ENCODE results near the gene LARGE1. TPM values are rescaled to one million over a fixed set of nuclear protein-coding genes. Genes with fewer than 3 reads are reported as not detected.
A peak's percentile ranks its signal among the peaks of the same experiment; 100 is the strongest.

LARGE1 gene
- total RNA-seq, 4 donors from 2014 or later: 78.1 to 156 (median 104) TPM

- TF ChIP-seq POLR2A (IDR thresholded peaks at IDR 0.05) (no peak), CTCF (IDR thresholded peaks at IDR 0.05) (no peak)
- Histone ChIP-seq H3K36me3 (no peaks in the 10 kb centered on the region), H3K27ac (no peak overlapping the region), H3K27me3 (no peaks in the 10 kb centered on the region), H3K4me3 (no peak overlapping the region), H3K9me3 (no peaks in the 10 kb centered on the region), H3K4me1 (peaks cover 0 to 5% (median 0%) of the 10 kb centered on the region in 4 donors)
- no peak for DNase-seq
These were observed 26.8 kb downstream of the LARGE1 start for GRCh38 chr22:33893512-33893911.

DNA sequence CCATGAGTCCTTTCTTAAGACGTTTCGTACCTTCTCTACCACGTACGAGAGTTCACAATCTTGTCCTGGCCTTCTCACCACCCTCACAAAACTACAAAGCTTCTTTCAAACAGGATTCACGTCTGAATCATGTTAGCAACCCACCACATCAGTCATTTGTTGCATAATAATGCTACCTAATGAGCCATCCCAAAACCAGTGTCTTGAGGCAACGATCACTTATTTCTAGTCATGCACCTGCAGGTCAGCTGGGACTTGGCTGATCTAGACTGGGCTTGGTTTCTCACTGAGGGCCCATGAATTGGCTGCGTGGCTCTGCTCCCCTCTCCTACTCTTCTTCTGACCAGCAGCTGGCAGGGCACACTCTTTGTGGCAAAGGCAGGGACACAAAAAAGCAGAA, 28.3 kb downstream of the LARGE1 start:
- H3K4me3 ChIP-seq: no peak overlapping the region
- H3K4me1 ChIP-seq: peaks cover 0 to 5% (median 0%) of the 10 kb centered on the region in 4 donors
- no peak for DNase-seq
- H3K9me3 ChIP-seq: no peaks in the 10 kb centered on the region
- H3K27me3 ChIP-seq: no peaks in the 10 kb centered on the region
- TF ChIP-seq POLR2A (IDR thresholded peaks at IDR 0.05): no peak
- TF ChIP-seq CTCF (IDR thresholded peaks at IDR 0.05): no peak
- H3K27ac ChIP-seq: no peak overlapping the region
- no peaks in the 10 kb centered on the region for H3K36me3 ChIP-seq

- Histone ChIP-seq H3K27ac (no peak overlapping the region), H3K9me3 (no peaks in the 10 kb centered on the region), H3K36me3 (no peaks in the 10 kb centered on the region), H3K4me1 (peaks cover 0 to 5% (median 0%) of the 10 kb centered on the region in 4 donors), H3K27me3 (no peaks in the 10 kb centered on the region), H3K4me3 (no peak overlapping the region)
- DNase-seq: no peak
- no peak for TF ChIP-seq CTCF (IDR thresholded peaks at IDR 0.05)
- TF ChIP-seq POLR2A (IDR thresholded peaks at IDR 0.05): no peak
These were observed 28.8 kb downstream of the LARGE1 start for GRCh38 chr22:33891455-33891854.

GRCh38 chr22:33889748-33890147, 30.5 kb downstream of the LARGE1 start:
- H3K9me3 ChIP-seq: no peaks in the 10 kb centered on the region
- peaks cover 0 to 5% (median 0%) of the 10 kb centered on the region in 4 donors for H3K4me1 ChIP-seq
- peak in 2 of 3 donors; percentile 49 to 52 for DNase-seq
- H3K4me3 ChIP-seq: no peak overlapping the region
- H3K27ac ChIP-seq: no peak overlapping the region
- no peaks in the 10 kb centered on the region for H3K27me3 ChIP-seq
- no peaks in the 10 kb centered on the region for H3K36me3 ChIP-seq
- TF ChIP-seq POLR2A (IDR thresholded peaks at IDR 0.05) (no peak), CTCF (IDR thresholded peaks at IDR 0.05) (no peak)

GRCh38 chr22:33888821-33889220, 31.5 kb downstream of the LARGE1 start:
- Histone ChIP-seq H3K4me3 (no peak overlapping the region), H3K36me3 (no peaks in the 10 kb centered on the region), H3K9me3 (no peaks in the 10 kb centered on the region), H3K27ac (no peak overlapping the region), H3K4me1 (peaks cover 0 to 2% (median 0%) of the 10 kb centered on the region in 4 donors), H3K27me3 (no peaks in the 10 kb centered on the region)
- TF ChIP-seq CTCF (IDR thresholded peaks at IDR 0.05) (no peak), POLR2A (IDR thresholded peaks at IDR 0.05) (no peak)
- DNase-seq: no peak

DNA sequence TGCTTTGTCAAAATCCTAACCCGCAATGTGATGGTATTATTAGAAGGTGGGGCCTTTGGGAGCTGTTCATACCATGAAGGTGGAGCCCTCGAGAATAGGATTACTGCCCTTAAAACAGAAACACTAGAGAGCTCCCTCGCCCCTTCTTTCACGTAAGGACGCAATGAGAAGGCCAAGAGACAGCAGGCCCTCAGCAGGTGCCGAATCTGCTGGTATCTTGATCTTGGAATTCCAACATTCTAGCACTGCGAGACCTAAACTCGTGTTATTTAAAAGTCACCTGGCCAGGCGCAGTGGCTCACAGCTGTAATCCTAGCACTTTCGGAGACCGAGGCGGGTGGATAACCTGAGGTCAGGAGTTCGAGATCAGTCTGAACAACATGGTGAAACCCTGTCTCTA, 33.1 kb downstream of the LARGE1 start:
- no peaks in the 10 kb centered on the region for H3K4me1 ChIP-seq
- H3K27ac ChIP-seq: no peak overlapping the region

More for the DNA sequence above, 33.1 kb downstream of the LARGE1 start:
- no peaks in the 10 kb centered on the region for H3K36me3 ChIP-seq
- TF ChIP-seq CTCF (IDR thresholded peaks at IDR 0.05) (no peak), POLR2A (IDR thresholded peaks at IDR 0.05) (no peak)
- no peak overlapping the region for H3K4me3 ChIP-seq
- no peaks in the 10 kb centered on the region for H3K27me3 ChIP-seq
- no peak for DNase-seq
- no peaks in the 10 kb centered on the region for H3K9me3 ChIP-seq

Data from Peyer's patch (tissue), 4 donors.